ENCODE data around the gene LCN10.

DNA sequence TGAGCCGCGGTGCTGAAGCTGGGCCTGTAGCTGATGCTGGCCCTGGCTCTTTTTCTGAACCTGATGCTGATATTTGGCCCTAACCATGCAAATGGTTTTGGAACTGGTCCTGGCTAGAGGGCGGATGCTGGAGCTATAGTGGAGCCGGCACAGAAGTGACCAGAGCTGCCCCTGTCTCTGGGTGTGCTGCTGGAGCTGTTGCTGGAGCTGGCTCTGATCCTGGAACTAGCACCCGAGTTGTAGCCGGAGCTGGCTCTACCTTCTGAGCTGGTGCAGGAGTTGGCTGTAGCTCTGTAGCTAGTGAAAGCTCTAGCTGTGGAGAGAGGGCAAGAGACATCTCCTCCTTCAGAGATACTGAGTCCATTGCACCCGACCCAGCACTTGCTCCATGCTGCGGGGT is 12.8 kb downstream of the LCN10 start:
- TF ChIP-seq, protein P1, sequence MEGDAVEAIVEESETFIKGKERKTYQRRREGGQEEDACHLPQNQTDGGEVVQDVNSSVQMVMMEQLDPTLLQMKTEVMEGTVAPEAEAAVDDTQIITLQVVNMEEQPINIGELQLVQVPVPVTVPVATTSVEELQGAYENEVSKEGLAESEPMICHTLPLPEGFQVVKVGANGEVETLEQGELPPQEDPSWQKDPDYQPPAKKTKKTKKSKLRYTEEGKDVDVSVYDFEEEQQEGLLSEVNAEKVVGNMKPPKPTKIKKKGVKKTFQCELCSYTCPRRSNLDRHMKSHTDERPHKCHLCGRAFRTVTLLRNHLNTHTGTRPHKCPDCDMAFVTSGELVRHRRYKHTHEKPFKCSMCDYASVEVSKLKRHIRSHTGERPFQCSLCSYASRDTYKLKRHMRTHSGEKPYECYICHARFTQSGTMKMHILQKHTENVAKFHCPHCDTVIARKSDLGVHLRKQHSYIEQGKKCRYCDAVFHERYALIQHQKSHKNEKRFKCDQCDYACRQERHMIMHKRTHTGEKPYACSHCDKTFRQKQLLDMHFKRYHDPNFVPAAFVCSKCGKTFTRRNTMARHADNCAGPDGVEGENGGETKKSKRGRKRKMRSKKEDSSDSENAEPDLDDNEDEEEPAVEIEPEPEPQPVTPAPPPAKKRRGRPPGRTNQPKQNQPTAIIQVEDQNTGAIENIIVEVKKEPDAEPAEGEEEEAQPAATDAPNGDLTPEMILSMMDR (IDR thresholded peaks at IDR 0.05) = no peak
- TF ChIP-seq POLR2A (IDR thresholded peaks at IDR 0.05; ENCODE audit: low read depth) = no peak
- TF ChIP-seq POLR2AphosphoS5 (IDR thresholded peaks at IDR 0.05) = no peak
- TF ChIP-seq EP300 (IDR thresholded peaks at IDR 0.05) = no peak

Data from esophagus muscularis mucosa (tissue), 4 donors.